Esophagus squamous epithelium (tissue), 5 donors: ENCODE data around the gene VASH1. TPM values are rescaled to one million over a fixed set of nuclear protein-coding genes. Genes with fewer than 3 reads are reported as not detected.
A peak's percentile ranks its signal among the peaks of the same experiment; 100 is the strongest.

Source experiments
- DNase-seq: peaks from one replicate; lab custom pipeline; 2025; lab: John Stamatoyannopoulos, UW
- H3K27ac ChIP-seq, 4 donors: fragments of 200-600 bp; sonication (generic); one replicate each; pipeline ENCODE4 v1.5.1; 2016 to 2019; ENCODE audit warnings: mild to moderate bottlenecking in 1 of 4
- H3K27me3 ChIP-seq, 4 donors: fragments of 200-600 bp; sonication (generic); 1 replicate in 3 of 4; 2 replicates in 1 of 4; pipeline versions ENCODE4 v1.5.1 to v1.6.0; 2017 to 2021; ENCODE audit warnings: antibody characterized with exemption in 1 of 4
- H3K36me3 ChIP-seq, 3 donors: fragments of 200-600 bp; sonication (generic); one replicate each; pipeline ENCODE4 v1.5.1; 2016 to 2019
- H3K4me1 ChIP-seq, 3 donors: fragments of 200-600 bp; sonication (generic); one replicate each; pipeline ENCODE4 v1.5.1; 2017 to 2019
- H3K4me3 ChIP-seq, 4 donors: fragments of 200-600 bp; sonication (generic); 1 replicate in 3 of 4; 2 replicates in 1 of 4; pipeline ENCODE4 v1.5.1; 2016 to 2019; ENCODE audit warnings: mild to moderate bottlenecking in 2 of 4, moderate library complexity in 1 of 4
- H3K9me3 ChIP-seq, 3 donors: fragments of 200-600 bp; sonication (generic); one replicate each; pipeline ENCODE4 v1.5.1; 2016 to 2019
- POLR2A ChIP-seq, 4 donors: fragments of 450-650 bp; IDR thresholded peaks; one replicate each; pipeline ENCODE4 v1.6.1; 2017; ENCODE audit warnings: antibody characterized with exemption in 4 of 4, mild to moderate bottlenecking in 4 of 4, moderate library complexity in 3 of 4
- WGBS, 2 donors: methylation state at CpG; one replicate each; pipeline ENCODE4 v1.1.5; 2018; 5-methylcytosine and 5-hydroxymethylcytosine counted together
- intact Hi-C: fragments of 100-400 bp; cut with DNase I; formaldehyde crosslinking; loops from one replicate; pipeline ENCODE4 v1.15.0; 2022
- total RNA-seq, 4 donors: library from RNA; depleted of rRNA; stranded (reverse); fragments of >200 nt; gene quantifications; one replicate each; pipeline ENCODE4 v1.1.0, GENCODE V29; 2016
- TF ChIP-seq, protein P1 (sequence below), 6 experiments: fragments of 450-650 bp in 4 of 6; fragments of 200-600 bp in 2 of 6; sonication (generic) in 2 of 6; IDR thresholded peaks; one replicate each; pipeline ENCODE4 v1.5.1; 2016 to 2019; ENCODE audit warnings: antibody characterized with exemption in 6 of 6, mild to moderate bottlenecking in 4 of 6, moderate library complexity in 4 of 6
- donor health status: DM: yes; HTN: yes; CAD: no.

VASH1 gene
- total RNA-seq, 4 donors from 2014 or later, result 1.3 to 5.7 (median 3.0) TPM

DNA sequence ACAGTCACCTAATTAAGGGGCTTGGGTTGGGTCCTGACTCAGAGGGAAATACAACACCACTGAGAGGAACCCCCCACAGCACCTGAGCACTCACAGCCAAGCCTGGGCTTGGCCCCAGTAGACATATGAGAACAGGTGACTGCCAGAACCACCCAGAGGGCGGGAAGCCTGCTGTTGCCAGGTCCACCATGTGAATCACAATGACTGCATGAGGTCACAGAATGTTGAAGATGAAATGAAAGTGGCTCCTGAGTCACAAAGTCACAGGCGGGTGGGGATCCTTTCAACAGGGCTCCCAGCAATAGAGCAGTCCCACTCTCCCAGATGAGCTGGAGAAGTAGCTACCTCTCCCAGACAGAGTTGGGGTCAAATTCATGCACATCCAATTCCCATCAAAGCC is 64.9 kb downstream of the VASH1 start, which contains the start of gene LRRC74A:
Gene LRRC74A (plus strand): TSS at position 287 of the 400 bp plus-strand sequence. CDS start 290 bp downstream, outside the sequence.
- Histone ChIP-seq H3K4me1 (no peaks in the 10 kb centered on the region), H3K4me3 (no peak within 1 kb of the TSS), H3K9me3 (no peaks in the 10 kb centered on the region), H3K27me3 (peaks cover 0 to 6% (median 0%) of the 10 kb centered on the region in 4 donors), H3K27ac (no peak within 1 kb of the TSS), H3K36me3 (no peaks in the 10 kb centered on the region)
- DNase-seq, result no peak
- WGBS, 2 donors, result 42 to 83% methylated on average over 1 to 2 of the region's 2 CpGs
- intact Hi-C loops, result no loop called here
- TF ChIP-seq, protein P1, sequence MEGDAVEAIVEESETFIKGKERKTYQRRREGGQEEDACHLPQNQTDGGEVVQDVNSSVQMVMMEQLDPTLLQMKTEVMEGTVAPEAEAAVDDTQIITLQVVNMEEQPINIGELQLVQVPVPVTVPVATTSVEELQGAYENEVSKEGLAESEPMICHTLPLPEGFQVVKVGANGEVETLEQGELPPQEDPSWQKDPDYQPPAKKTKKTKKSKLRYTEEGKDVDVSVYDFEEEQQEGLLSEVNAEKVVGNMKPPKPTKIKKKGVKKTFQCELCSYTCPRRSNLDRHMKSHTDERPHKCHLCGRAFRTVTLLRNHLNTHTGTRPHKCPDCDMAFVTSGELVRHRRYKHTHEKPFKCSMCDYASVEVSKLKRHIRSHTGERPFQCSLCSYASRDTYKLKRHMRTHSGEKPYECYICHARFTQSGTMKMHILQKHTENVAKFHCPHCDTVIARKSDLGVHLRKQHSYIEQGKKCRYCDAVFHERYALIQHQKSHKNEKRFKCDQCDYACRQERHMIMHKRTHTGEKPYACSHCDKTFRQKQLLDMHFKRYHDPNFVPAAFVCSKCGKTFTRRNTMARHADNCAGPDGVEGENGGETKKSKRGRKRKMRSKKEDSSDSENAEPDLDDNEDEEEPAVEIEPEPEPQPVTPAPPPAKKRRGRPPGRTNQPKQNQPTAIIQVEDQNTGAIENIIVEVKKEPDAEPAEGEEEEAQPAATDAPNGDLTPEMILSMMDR (IDR thresholded peaks at IDR 0.05), result no peak
- TF ChIP-seq POLR2A (IDR thresholded peaks at IDR 0.05), result no peak

GRCh38 chr14:76827696-76828296 is 66.5 kb downstream of the VASH1 start:
- no peaks in the 10 kb centered on the region for H3K36me3 ChIP-seq
- no peaks in the 10 kb centered on the region for H3K4me1 ChIP-seq
- intact Hi-C loops, result no loop called here
- no peak for DNase-seq
- peaks cover 0 to 6% (median 0%) of the 10 kb centered on the region in 4 donors for H3K27me3 ChIP-seq
- TF ChIP-seq, protein P1 (IDR thresholded peaks at IDR 0.05), result no peak
- TF ChIP-seq POLR2A (IDR thresholded peaks at IDR 0.05), result no peak
- no peaks in the 10 kb centered on the region for H3K9me3 ChIP-seq
- peak overlapping the region in 2 of 4 donors; percentile 19 to 37 for H3K4me3 ChIP-seq
- no peak overlapping the region for H3K27ac ChIP-seq
- 58 to 73% methylated on average over 8 to 9 of the region's 9 CpGs for WGBS, 2 donors

- intact Hi-C loops, result no loop called here
- H3K9me3 ChIP-seq, result no peaks in the 10 kb centered on the region
- H3K4me1 ChIP-seq, result no peaks in the 10 kb centered on the region
- peaks cover 0 to 6% (median 0%) of the 10 kb centered on the region in 4 donors for H3K27me3 ChIP-seq
- 60 to 70% methylated on average over 17 of the region's 17 CpGs for WGBS, 2 donors
- no peak overlapping the region for H3K27ac ChIP-seq
- no peak for DNase-seq
- no peaks in the 10 kb centered on the region for H3K36me3 ChIP-seq
- no peak for TF ChIP-seq POLR2A (IDR thresholded peaks at IDR 0.05)
- TF ChIP-seq, protein P1 (IDR thresholded peaks at IDR 0.05), result no peak
- peak overlapping the region in 2 of 4 donors; percentile 19 to 37 for H3K4me3 ChIP-seq
Observed at GRCh38 chr14:76828339-76829012, 67.2 kb downstream of the VASH1 start.

GRCh38 chr14:76829013-76829365 is 67.7 kb downstream of the VASH1 start:
- no peak for DNase-seq
- TF ChIP-seq, protein P1 (IDR thresholded peaks at IDR 0.05), result no peak
- TF ChIP-seq POLR2A (IDR thresholded peaks at IDR 0.05), result no peak
- Histone ChIP-seq H3K36me3 (no peaks in the 10 kb centered on the region), H3K4me3 (no peak overlapping the region), H3K9me3 (no peaks in the 10 kb centered on the region), H3K27ac (peak overlapping the region in 1 of 4 donors; percentile 21), H3K27me3 (peaks cover 0 to 6% (median 0%) of the 10 kb centered on the region in 4 donors), H3K4me1 (no peaks in the 10 kb centered on the region)
- WGBS, 2 donors, result 50 to 81% methylated on average over 2 to 3 of the region's 3 CpGs
- intact Hi-C loops, result no loop called here
